Fibroblast of skin of right quadriceps (primary cell): ENCODE measurements around the gene TAT.
"Not testable (repeated sequence)": the region's sequence is repeated elsewhere in the genome, so short reads cannot be mapped to it uniquely, and the experiment has no call there.

ENCODE experiments used
- DNase-seq: peaks from one replicate; pipeline ENCODE4 v3.0.0-alpha.2; 2013

Gene TAT

GRCh38 chr16:71584543-71585317, 7.8 kb upstream of the TAT start:
- no peak for DNase-seq

GRCh38 chr16:71582553-71582848, 5.6 kb upstream of the TAT start:
- DNase-seq: not testable (repeated sequence)

- no peak for DNase-seq
These were observed 2.2 kb downstream of the TAT start for GRCh38 chr16:71574702-71575101.

DNA sequence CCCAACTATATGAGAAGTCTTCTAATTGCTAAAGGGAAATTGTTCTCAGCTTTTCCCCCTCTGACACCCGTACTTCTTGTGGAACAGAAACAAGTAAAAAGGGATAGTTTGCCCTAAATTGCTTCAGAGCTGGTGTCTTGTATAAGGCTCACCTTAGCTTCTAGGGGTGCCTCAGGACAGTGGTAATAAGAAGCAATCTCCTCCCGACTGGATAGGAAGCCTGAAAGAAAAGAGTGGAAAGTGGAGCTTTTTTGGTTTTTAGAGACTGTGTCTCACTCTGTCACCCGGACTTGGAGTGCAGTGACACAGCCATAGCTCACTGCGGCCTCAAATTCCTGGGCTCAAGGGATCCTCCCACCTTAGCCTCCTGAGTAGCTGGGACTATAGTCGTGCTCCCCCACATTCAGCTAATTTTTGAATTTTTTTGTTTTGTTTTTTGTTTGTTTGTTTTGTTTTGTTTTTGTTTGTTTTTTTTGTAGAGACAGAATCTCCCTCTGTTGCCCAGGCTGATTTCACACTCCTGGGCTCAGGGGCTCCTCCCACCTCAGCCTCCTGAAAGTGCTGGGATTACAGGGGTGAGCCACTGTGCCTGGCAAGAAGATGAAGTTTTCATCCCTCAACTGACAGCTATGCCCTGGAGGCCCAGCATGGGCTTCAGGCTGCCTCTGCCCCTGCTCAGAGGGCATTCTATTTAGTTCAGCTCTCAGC, 3.4 kb downstream of the TAT start:
- no peak for DNase-seq

DNA sequence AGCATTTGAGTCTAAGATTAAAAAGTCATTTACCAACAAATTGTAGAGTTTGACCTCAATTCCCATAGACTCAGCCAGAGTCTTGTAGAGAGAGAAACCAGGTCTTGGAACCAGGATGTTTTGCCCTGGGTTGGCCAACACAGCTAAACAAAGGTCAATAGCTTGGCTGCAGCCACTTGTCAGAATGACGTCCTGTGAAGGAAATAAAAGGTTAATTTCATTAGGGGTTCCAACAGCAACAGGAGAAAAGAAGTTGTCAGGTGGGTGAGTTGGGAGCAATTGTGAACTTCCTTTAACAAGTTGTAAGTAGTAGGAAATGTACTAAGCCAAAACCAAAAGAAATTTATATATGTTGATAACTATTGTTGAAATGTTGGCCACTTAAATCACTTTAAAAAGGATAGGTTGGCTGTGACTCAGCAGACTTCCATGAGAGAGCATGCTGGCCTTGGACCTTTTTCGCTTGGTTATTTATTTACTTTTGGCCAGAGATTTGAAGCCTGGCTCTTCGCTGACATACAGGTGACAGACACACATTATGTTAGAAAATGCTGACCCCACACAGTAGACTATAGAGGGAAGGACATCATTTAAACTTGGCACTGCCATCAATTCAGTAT, 4.3 kb downstream of the TAT start:
- no peak for DNase-seq

- no peak for DNase-seq
These were observed 6.7 kb downstream of the TAT start for GRCh38 chr16:71570144-71570543.

- DNase-seq: no peak
These were observed 7.3 kb downstream of the TAT start for GRCh38 chr16:71569621-71570020.

DNA sequence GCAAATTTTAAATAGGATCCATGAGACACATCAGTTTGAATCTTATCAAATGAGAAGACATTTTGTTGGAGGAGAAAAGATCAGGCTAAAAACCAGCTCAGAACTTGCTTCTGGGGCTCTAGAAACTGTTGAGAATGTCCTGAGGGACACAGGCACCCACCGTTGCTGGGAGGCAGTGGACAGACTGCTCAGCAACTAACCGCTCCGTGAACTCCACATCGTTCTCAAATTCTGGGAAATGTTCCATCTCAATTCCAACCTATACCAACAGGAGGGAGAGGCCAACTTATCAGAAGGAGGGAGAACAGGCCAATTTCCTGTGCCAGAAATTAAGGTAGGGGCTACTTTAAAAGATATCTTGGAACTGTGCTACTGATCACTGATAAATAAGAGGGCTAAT, 8.3 kb downstream of the TAT start:
- no peak for DNase-seq

DNA sequence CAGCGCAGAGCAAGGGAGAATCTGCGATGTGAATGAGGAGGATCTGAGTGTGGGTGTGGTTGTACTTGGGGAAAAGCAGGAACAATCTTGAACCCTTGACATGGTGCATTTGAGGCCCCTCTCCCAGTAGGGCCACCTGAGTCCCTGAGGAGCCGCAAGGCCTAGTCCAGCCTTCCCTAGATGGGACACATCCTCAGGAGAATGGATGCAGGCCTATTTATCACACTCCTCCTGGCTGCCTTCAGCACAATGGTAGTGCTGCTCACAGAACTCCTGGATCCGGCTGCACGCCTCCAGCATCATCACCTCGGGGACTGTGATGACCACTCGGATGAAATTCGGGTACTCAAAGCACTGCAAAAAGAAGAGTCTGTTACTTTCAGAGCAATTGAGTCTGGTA, 9.0 kb downstream of the TAT start:
- no peak for DNase-seq

DNA sequence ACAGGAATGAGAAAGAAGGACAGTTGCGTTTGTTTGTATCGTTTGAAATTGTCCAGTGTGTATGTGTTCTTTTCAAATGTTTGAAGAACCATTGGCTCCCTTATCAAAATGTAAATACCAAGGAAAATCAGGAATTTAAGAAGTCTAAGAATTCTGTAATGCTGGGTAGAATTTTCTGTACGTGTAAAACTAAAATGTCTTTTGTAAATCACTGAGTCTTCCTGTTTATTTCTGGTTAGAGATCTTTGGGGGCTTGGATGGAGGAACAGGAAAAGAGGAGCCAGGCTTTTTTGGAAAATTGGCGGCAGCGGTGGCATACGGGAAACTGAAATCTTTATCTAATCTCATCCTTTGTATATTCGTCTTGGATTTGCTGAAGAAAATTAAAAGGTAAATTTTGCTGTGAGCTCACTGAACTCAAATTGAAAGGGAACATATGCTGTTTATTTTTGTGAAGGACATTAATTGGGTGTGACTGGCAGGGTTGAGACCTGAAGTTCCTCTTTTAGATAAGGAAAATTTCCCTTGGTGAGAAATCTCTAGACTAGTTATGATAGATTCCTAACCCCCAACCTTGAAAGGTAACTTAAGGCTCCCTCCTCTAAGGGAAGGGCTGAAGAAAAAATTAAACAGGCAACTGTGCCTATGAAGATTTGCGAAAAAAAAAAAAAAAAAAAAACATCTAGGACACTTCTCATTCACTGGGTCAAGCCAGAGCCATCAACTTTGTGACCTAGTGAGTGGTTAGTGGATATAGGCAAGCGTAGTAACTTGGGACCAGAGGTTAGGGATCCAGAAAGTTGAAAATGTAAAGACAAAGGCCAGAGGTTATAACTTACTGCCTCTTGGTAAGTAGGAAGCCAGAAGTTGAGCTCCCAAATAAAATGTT, 10.8 kb downstream of the TAT start:
- DNase-seq: no peak

- no peak for DNase-seq
These were observed 12.4 kb downstream of the TAT start for GRCh38 chr16:71564335-71564967.

GRCh38 chr16:71562552-71562951, 14.3 kb downstream of the TAT start:
- DNase-seq: no peak

- not testable (repeated sequence) for DNase-seq
These were observed 15.0 kb downstream of the TAT start for GRCh38 chr16:71561886-71562285.

DNA sequence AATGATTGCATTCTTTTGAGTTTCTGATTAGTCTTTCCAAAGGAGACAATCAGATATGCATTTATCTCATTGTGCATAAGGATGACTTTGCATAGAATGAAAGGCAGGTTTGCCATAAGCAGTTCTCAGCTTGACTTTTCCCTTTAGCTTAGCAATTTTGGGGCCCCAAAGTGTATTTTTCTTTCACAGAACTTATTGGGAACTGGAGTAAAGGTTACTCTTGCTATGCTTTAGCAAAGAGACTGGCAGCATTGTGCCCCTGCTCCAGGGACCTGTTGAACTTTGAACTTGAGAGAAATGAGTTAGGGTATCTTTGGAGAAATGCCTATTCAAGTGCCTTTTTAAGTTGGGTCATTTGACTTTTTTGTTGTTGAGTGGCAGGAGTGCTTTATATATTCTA, 17.0 kb downstream of the TAT start:
- no peak for DNase-seq

GRCh38 chr16:71557954-71558582, 18.8 kb downstream of the TAT start:
- DNase-seq: no peak

DNA sequence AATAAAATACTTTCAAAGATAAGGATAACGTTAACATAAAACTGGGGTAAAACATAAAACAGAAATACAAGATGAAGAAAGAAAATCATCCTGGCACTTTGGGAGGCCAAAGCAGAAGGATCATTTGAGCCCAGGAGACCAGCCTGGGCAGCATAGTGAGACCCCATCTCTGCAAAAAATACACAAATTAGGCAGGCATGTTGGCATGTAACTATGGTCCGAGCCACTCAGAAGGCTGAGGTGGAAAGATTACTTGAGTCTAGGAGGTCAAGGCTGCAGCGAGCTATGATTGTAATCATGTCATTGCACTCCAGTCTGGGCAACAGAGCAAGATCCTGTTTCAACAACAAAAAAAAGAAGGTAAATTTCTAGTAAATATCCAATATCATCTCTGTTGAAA, 19.6 kb downstream of the TAT start:
- DNase-seq: no peak

GRCh38 chr16:71555230-71555891, 21.5 kb downstream of the TAT start:
- DNase-seq: no peak

- no peak for DNase-seq
These were observed 24.0 kb downstream of the TAT start for GRCh38 chr16:71552698-71553503.

- no peak for DNase-seq
These were observed 29.7 kb downstream of the TAT start for GRCh38 chr16:71547168-71547567.

- DNase-seq: peak; percentile 15
These were observed 34.5 kb downstream of the TAT start for GRCh38 chr16:71542377-71542776.

GRCh38 chr16:71537643-71538042, 39.2 kb downstream of the TAT start:
- DNase-seq: peak; percentile 26
